ENCODE data around the gene NPIPA5. TPM values are rescaled to one million over a fixed set of nuclear protein-coding genes. Genes with fewer than 3 reads are reported as not detected.
"Not testable (repeated sequence)": the region's sequence is repeated elsewhere in the genome, so short reads cannot be mapped to it uniquely, and the experiment has no call there.

NPIPA5 gene
- total RNA-seq, 1 experiment from 2014 or later = 0.68 TPM

- H3K4me2 ChIP-seq; POLR2A ChIA-PET (ENCODE audit: unreplicated experiment); H3K4me3 ChIP-seq; H3F3A ChIP-seq (ENCODE audit: insufficient read depth, low read depth); H3K27me3 ChIP-seq (ENCODE audit: insufficient read depth, low read depth); H2AFZ ChIP-seq; DNase-seq; intact Hi-C loops (cut with micrococcal nuclease; ENCODE audit: unreplicated experiment); BruUV-seq (replicated peaks); CTCF ChIA-PET; H3K27ac ChIP-seq; H3K9me3 ChIP-seq (ENCODE audit: insufficient read depth, low read depth); H3K36me3 ChIP-seq (ENCODE audit: low read depth); H3K79me2 ChIP-seq (ENCODE audit: low read depth); H3K4me1 ChIP-seq (replicated peaks; ENCODE audit: insufficient read depth); H3K9me2 ChIP-seq (ENCODE audit: insufficient read depth); H4K20me1 ChIP-seq (ENCODE audit: insufficient read depth): not testable (repeated sequence)
Observed at GRCh38 chr16:15342337-15342736, 35.8 kb downstream of the NPIPA5 start.

- H3K4me1 ChIP-seq (replicated peaks; ENCODE audit: insufficient read depth); H3K9me3 ChIP-seq (ENCODE audit: insufficient read depth, low read depth); BruUV-seq (replicated peaks); H3F3A ChIP-seq (ENCODE audit: insufficient read depth, low read depth); H3K4me2 ChIP-seq; H3K9me2 ChIP-seq (ENCODE audit: insufficient read depth); H4K20me1 ChIP-seq (ENCODE audit: insufficient read depth); CTCF ChIA-PET; H2AFZ ChIP-seq; DNase-seq; POLR2A ChIA-PET (ENCODE audit: unreplicated experiment); H3K4me3 ChIP-seq; H3K79me2 ChIP-seq (ENCODE audit: low read depth); intact Hi-C loops (cut with micrococcal nuclease; ENCODE audit: unreplicated experiment); H3K27ac ChIP-seq; H3K27me3 ChIP-seq (ENCODE audit: insufficient read depth, low read depth); H3K36me3 ChIP-seq (ENCODE audit: low read depth): not testable (repeated sequence)
Observed at GRCh38 chr16:15338986-15339385, 39.1 kb downstream of the NPIPA5 start.

- H3K27me3 ChIP-seq (ENCODE audit: insufficient read depth, low read depth); POLR2A ChIA-PET (ENCODE audit: unreplicated experiment); H3K79me2 ChIP-seq (ENCODE audit: low read depth); H3K4me1 ChIP-seq (replicated peaks; ENCODE audit: insufficient read depth); CTCF ChIA-PET; H3K27ac ChIP-seq; H2AFZ ChIP-seq; H3K4me3 ChIP-seq; intact Hi-C loops (cut with micrococcal nuclease; ENCODE audit: unreplicated experiment); DNase-seq; H4K20me1 ChIP-seq (ENCODE audit: insufficient read depth); H3K4me2 ChIP-seq; H3K9me2 ChIP-seq (ENCODE audit: insufficient read depth); BruUV-seq (replicated peaks); H3K9me3 ChIP-seq (ENCODE audit: insufficient read depth, low read depth); H3F3A ChIP-seq (ENCODE audit: insufficient read depth, low read depth); H3K36me3 ChIP-seq (ENCODE audit: low read depth): not testable (repeated sequence)
Observed at GRCh38 chr16:15337974-15338605, 40.0 kb downstream of the NPIPA5 start.

- POLR2A ChIA-PET (ENCODE audit: unreplicated experiment); H3K9me2 ChIP-seq (ENCODE audit: insufficient read depth); H3K4me1 ChIP-seq (replicated peaks; ENCODE audit: insufficient read depth); CTCF ChIA-PET; H3K27me3 ChIP-seq (ENCODE audit: insufficient read depth, low read depth); intact Hi-C loops (cut with micrococcal nuclease; ENCODE audit: unreplicated experiment); H3K4me2 ChIP-seq; H3K4me3 ChIP-seq; H4K20me1 ChIP-seq (ENCODE audit: insufficient read depth); H3K27ac ChIP-seq; H3F3A ChIP-seq (ENCODE audit: insufficient read depth, low read depth); H2AFZ ChIP-seq; H3K79me2 ChIP-seq (ENCODE audit: low read depth); DNase-seq; H3K36me3 ChIP-seq (ENCODE audit: low read depth); BruUV-seq (replicated peaks); H3K9me3 ChIP-seq (ENCODE audit: insufficient read depth, low read depth): not testable (repeated sequence)
Observed at GRCh38 chr16:15335609-15336008, 42.5 kb downstream of the NPIPA5 start.

GRCh38 chr16:15333969-15334368 is 44.1 kb downstream of the NPIPA5 start:
- DNase-seq; H3F3A ChIP-seq (ENCODE audit: insufficient read depth, low read depth); BruUV-seq (replicated peaks); H4K20me1 ChIP-seq (ENCODE audit: insufficient read depth); intact Hi-C loops (cut with micrococcal nuclease; ENCODE audit: unreplicated experiment); H3K4me2 ChIP-seq; H3K9me3 ChIP-seq (ENCODE audit: insufficient read depth, low read depth); POLR2A ChIA-PET (ENCODE audit: unreplicated experiment); H3K27ac ChIP-seq; H3K36me3 ChIP-seq (ENCODE audit: low read depth); H3K9me2 ChIP-seq (ENCODE audit: insufficient read depth); H2AFZ ChIP-seq; CTCF ChIA-PET; H3K79me2 ChIP-seq (ENCODE audit: low read depth); H3K4me1 ChIP-seq (replicated peaks; ENCODE audit: insufficient read depth); H3K27me3 ChIP-seq (ENCODE audit: insufficient read depth, low read depth); H3K4me3 ChIP-seq: not testable (repeated sequence)

- H3K27ac ChIP-seq; CTCF ChIA-PET; H3K79me2 ChIP-seq (ENCODE audit: low read depth); intact Hi-C loops (cut with micrococcal nuclease; ENCODE audit: unreplicated experiment); H2AFZ ChIP-seq; H3K9me3 ChIP-seq (ENCODE audit: insufficient read depth, low read depth); POLR2A ChIA-PET (ENCODE audit: unreplicated experiment); H3F3A ChIP-seq (ENCODE audit: insufficient read depth, low read depth); H3K36me3 ChIP-seq (ENCODE audit: low read depth); BruUV-seq (replicated peaks); DNase-seq; H4K20me1 ChIP-seq (ENCODE audit: insufficient read depth); H3K4me3 ChIP-seq; H3K4me2 ChIP-seq; H3K27me3 ChIP-seq (ENCODE audit: insufficient read depth, low read depth); H3K4me1 ChIP-seq (replicated peaks; ENCODE audit: insufficient read depth); H3K9me2 ChIP-seq (ENCODE audit: insufficient read depth): not testable (repeated sequence)
Observed at GRCh38 chr16:15330978-15331377, 47.1 kb downstream of the NPIPA5 start.

GRCh38 chr16:15324954-15325353 is 53.1 kb downstream of the NPIPA5 start:
- H3K4me2 ChIP-seq; H3K4me1 ChIP-seq (replicated peaks; ENCODE audit: insufficient read depth); H3K9me3 ChIP-seq (ENCODE audit: insufficient read depth, low read depth); intact Hi-C loops (cut with micrococcal nuclease; ENCODE audit: unreplicated experiment); DNase-seq; H3F3A ChIP-seq (ENCODE audit: insufficient read depth, low read depth); H3K27ac ChIP-seq; H3K4me3 ChIP-seq; H4K20me1 ChIP-seq (ENCODE audit: insufficient read depth); H3K9me2 ChIP-seq (ENCODE audit: insufficient read depth); H3K36me3 ChIP-seq (ENCODE audit: low read depth); BruUV-seq (replicated peaks); H2AFZ ChIP-seq; CTCF ChIA-PET; H3K79me2 ChIP-seq (ENCODE audit: low read depth); POLR2A ChIA-PET (ENCODE audit: unreplicated experiment); H3K27me3 ChIP-seq (ENCODE audit: insufficient read depth, low read depth): not testable (repeated sequence)

- BruUV-seq (replicated peaks); H3K4me3 ChIP-seq; H3F3A ChIP-seq (ENCODE audit: insufficient read depth, low read depth); H3K4me1 ChIP-seq (replicated peaks; ENCODE audit: insufficient read depth); H3K27me3 ChIP-seq (ENCODE audit: insufficient read depth, low read depth); H3K4me2 ChIP-seq; H3K27ac ChIP-seq; H4K20me1 ChIP-seq (ENCODE audit: insufficient read depth); H3K9me3 ChIP-seq (ENCODE audit: insufficient read depth, low read depth); CTCF ChIA-PET; H2AFZ ChIP-seq; intact Hi-C loops (cut with micrococcal nuclease; ENCODE audit: unreplicated experiment); DNase-seq; H3K36me3 ChIP-seq (ENCODE audit: low read depth); POLR2A ChIA-PET (ENCODE audit: unreplicated experiment); H3K79me2 ChIP-seq (ENCODE audit: low read depth); H3K9me2 ChIP-seq (ENCODE audit: insufficient read depth): not testable (repeated sequence)
Observed at GRCh38 chr16:15323373-15323772, 54.7 kb downstream of the NPIPA5 start.
